HCT116 (cell line): Measurements from ENCODE around the gene CASZ1. TPM values are rescaled to one million over a fixed set of nuclear protein-coding genes. Genes with fewer than 3 reads are reported as not detected.

Experiments
- ATAC-seq: fragments of 200-7000 bp; cut with Tn5 transposase; 2 replicates; pipeline ENCODE4 v1.9.1; 2020; ENCODE audit warnings: mild to moderate bottlenecking, moderate library complexity
- BruUV-seq: library from RNA; stranded (reverse); fragments of 400-500 nt; replicated peaks from 2 replicates; lab custom pipeline; 2021; lab: Mats Ljungman, UMichigan
- CTCF ChIA-PET: fragments of 300-600 bp; sonication (Branson Sonifier 250); formaldehyde crosslinking; loops from one replicate; lab custom pipeline; 2021; ENCODE audit warnings: antibody characterized with exemption; lab: Charles Lee
- POLR2A ChIA-PET: fragments of 300-600, 350-600 bp; sonication (Branson Sonifier 250); formaldehyde crosslinking; loops from one replicate; lab custom pipeline; 2021; ENCODE audit warnings: antibody characterized with exemption; lab: Charles Lee
- RAD21 ChIA-PET, 2 experiments: fragments of 300-600 bp; sonication (Branson Sonifier 250); formaldehyde crosslinking; loops; one replicate each; lab custom pipeline; 2023; ENCODE audit warnings: low total read pairs in 2 of 2; ENCODE audit not compliant: uncharacterized antibody in 2 of 2, unreplicated experiment in 2 of 2, low non-redundant PET in 1 of 2; lab: Charles Lee
- DNase-seq: peaks from one replicate; pipeline ENCODE4 v3.0.0-alpha.2; 2010; ENCODE audit warnings: low read depth, low spot score
- H2AFZ ChIP-seq: fragments of 200-600 bp; shearing (Covaris generic), sonication (generic); 2 replicates; pipeline ENCODE4 v1.6.1; 2017; ENCODE audit warnings: low read depth, mixed run types, mixed read lengths, antibody characterized with exemption, low read length; ENCODE audit not compliant: poor library complexity, severe bottlenecking
- H3K27ac ChIP-seq: 2 replicates; pipeline ENCODE4 v1.5.1; 2012; ENCODE audit warnings: low read depth, low read length
- H3K27me3 ChIP-seq: fragments of 200-600 bp; sonication (generic); 2 replicates; pipeline ENCODE4 v1.6.1; 2016; ENCODE audit warnings: mixed run types, low read length, mixed read lengths; ENCODE audit not compliant: insufficient read depth
- H3K36me3 ChIP-seq, 2 experiments: fragments of 200-500 bp in 1 of 2; fragments of 200-600 bp in 1 of 2; sonication (Bioruptor generic) in 1 of 2; sonication (generic) in 1 of 2; 2 replicates each; pipeline versions ENCODE4 v1.5.1 to v1.6.1; 2014 to 2016; ENCODE audit warnings: low read length in 2 of 2, inconsistent platforms in 1 of 2, mixed read lengths in 1 of 2, mixed run types in 1 of 2; ENCODE audit not compliant: insufficient read depth in 2 of 2, control insufficient read depth in 1 of 2
- H3K4me1 ChIP-seq, 2 experiments: fragments of 200-600 bp in 1 of 2; sonication (generic) in 1 of 2; 2 replicates each; pipeline versions ENCODE4 v1.5.1 to v1.6.1; 2012 to 2017; ENCODE audit warnings: low read length in 2 of 2, inconsistent platforms in 1 of 2, mild to moderate bottlenecking in 1 of 2, mixed read lengths in 1 of 2, mixed run types in 1 of 2, moderate library complexity in 1 of 2; ENCODE audit not compliant: insufficient read depth in 2 of 2, control insufficient read depth in 1 of 2
- H3K4me2 ChIP-seq: fragments of 200-600 bp; sonication (generic); 2 replicates; pipeline ENCODE4 v1.6.1; 2017; ENCODE audit warnings: mixed run types, low read length, mixed read lengths
- H3K4me3 ChIP-seq, 2 experiments: fragments of 200-600 bp in 1 of 2; sonication (generic) in 1 of 2; replicated peaks in 1 of 2; 2 replicates each; pipeline ENCODE4 v1.5.1; 2011 to 2016; ENCODE audit warnings: low read length in 2 of 2, control low read depth in 1 of 2, low read depth in 1 of 2, mild to moderate bottlenecking in 1 of 2, mixed read lengths in 1 of 2, mixed run types in 1 of 2
- H3K79me2 ChIP-seq: fragments of 200-600 bp; sonication (generic); 2 replicates; pipeline ENCODE4 v1.6.1; 2017; ENCODE audit warnings: mild to moderate bottlenecking, mixed run types, low read length, moderate library complexity, mixed read lengths; ENCODE audit not compliant: insufficient read depth
- H3K9ac ChIP-seq: fragments of 200-600 bp; sonication (generic); 2 replicates; pipeline ENCODE4 v1.6.1; 2016; ENCODE audit warnings: low read length, mixed read lengths
- H3K9me2 ChIP-seq: fragments of 200-600 bp; sonication (generic), shearing (Covaris generic); 2 replicates; pipeline ENCODE4 v1.6.1; 2017; ENCODE audit warnings: mixed run types, mild to moderate bottlenecking, moderate library complexity; ENCODE audit not compliant: insufficient read depth
- H3K9me3 ChIP-seq, 2 experiments: fragments of 200-500 bp in 1 of 2; fragments of 200-600 bp in 1 of 2; sonication (Bioruptor generic) in 1 of 2; sonication (generic) in 1 of 2; 2 replicates each; pipeline ENCODE4 v1.6.1; 2014 to 2017; ENCODE audit warnings: low read length in 2 of 2, mixed read lengths in 2 of 2, inconsistent platforms in 1 of 2, low read depth in 1 of 2, mild to moderate bottlenecking in 1 of 2, mixed run types in 1 of 2, moderate library complexity in 1 of 2; ENCODE audit not compliant: control insufficient read depth in 1 of 2, insufficient read depth in 1 of 2
- H4K20me1 ChIP-seq: fragments of 200-600 bp; sonication (generic), shearing (Covaris generic); 2 replicates; pipeline ENCODE4 v1.6.1; 2017; ENCODE audit warnings: mixed run types, mild to moderate bottlenecking, moderate library complexity; ENCODE audit not compliant: insufficient read depth
- CBX3 ChIP-seq: IDR thresholded peaks from 2 replicates; pipeline ENCODE4 v1.6.1; 2012; ENCODE audit warnings: low read depth
- EGR1 ChIP-seq: IDR thresholded peaks from 2 replicates; pipeline ENCODE4 v1.6.1; 2012; ENCODE audit warnings: low read depth
- ELF1 ChIP-seq: IDR thresholded peaks from 2 replicates; pipeline ENCODE4 v1.6.1; 2012; ENCODE audit warnings: low read depth, borderline replicate concordance
- EZH2 ChIP-seq: fragments of 200-600 bp; sonication (generic); IDR thresholded peaks from 2 replicates; pipeline ENCODE4 v1.6.1; 2017; ENCODE audit warnings: antibody characterized with exemption, mixed run types
- EZH2phosphoT487 ChIP-seq: fragments of 200-600 bp; IDR thresholded peaks from 2 replicates; pipeline ENCODE4 v1.6.1; 2018; ENCODE audit warnings: antibody characterized with exemption, borderline replicate concordance
- FOSL1 ChIP-seq: IDR thresholded peaks from 2 replicates; pipeline ENCODE4 v1.6.1; 2012; ENCODE audit warnings: low read depth
- JUND ChIP-seq: IDR thresholded peaks from 2 replicates; pipeline ENCODE4 v1.6.1; 2012
- POLR2A ChIP-seq: IDR thresholded peaks from 2 replicates; pipeline ENCODE4 v1.7.0; 2011; ENCODE audit warnings: borderline replicate concordance; ENCODE audit not compliant: insufficient read depth, insufficient read length; ENCODE audit errors: extremely low read depth
- POLR2AphosphoS5 ChIP-seq: IDR thresholded peaks from 2 replicates; pipeline ENCODE4 v1.6.1; 2011; ENCODE audit warnings: mild to moderate bottlenecking, low read depth, low read length, moderate library complexity
- SRF ChIP-seq: IDR thresholded peaks from 2 replicates; pipeline ENCODE4 v1.6.1; 2012; ENCODE audit warnings: low read depth
- TCF7L2 ChIP-seq: IDR thresholded peaks from 2 replicates; pipeline ENCODE4 v1.7.0; 2011; ENCODE audit warnings: borderline replicate concordance, inconsistent platforms; ENCODE audit not compliant: insufficient read depth, insufficient read length; ENCODE audit errors: extremely low read depth
- intact Hi-C: fragments of 100-400 bp; cut with micrococcal nuclease; formaldehyde crosslinking; loops from 2 replicates; pipeline ENCODE4 v1.10.0; 2022
- total RNA-seq: library from RNA; stranded (reverse); gene quantifications from one replicate; pipeline ENCODE4 v1.2.1, GENCODE V29; 2021; ENCODE audit not compliant: unreplicated experiment
- TF ChIP-seq, protein P1 (sequence below): IDR thresholded peaks from 2 replicates; pipeline ENCODE4 v1.6.1; 2012
- TF ChIP-seq, protein P2 (sequence below), 3 experiments: fragments of 200-600 bp in 1 of 3; sonication (generic) in 1 of 3; IDR thresholded peaks in 2 of 3; conservative IDR thresholded peaks in 1 of 3; 2 replicates each; pipeline ENCODE4 v1.5.1; 2012 to 2017; ENCODE audit warnings: low read depth in 2 of 3, low read length in 2 of 3, antibody characterized with exemption in 1 of 3, borderline replicate concordance in 1 of 3, control low read depth in 1 of 3, mild to moderate bottlenecking in 1 of 3, mixed read lengths in 1 of 3, mixed run types in 1 of 3, moderate library complexity in 1 of 3; ENCODE audit not compliant: insufficient read depth in 1 of 3

CASZ1 gene
- total RNA-seq, 1 experiment from 2014 or later = 7.7 TPM

DNA sequence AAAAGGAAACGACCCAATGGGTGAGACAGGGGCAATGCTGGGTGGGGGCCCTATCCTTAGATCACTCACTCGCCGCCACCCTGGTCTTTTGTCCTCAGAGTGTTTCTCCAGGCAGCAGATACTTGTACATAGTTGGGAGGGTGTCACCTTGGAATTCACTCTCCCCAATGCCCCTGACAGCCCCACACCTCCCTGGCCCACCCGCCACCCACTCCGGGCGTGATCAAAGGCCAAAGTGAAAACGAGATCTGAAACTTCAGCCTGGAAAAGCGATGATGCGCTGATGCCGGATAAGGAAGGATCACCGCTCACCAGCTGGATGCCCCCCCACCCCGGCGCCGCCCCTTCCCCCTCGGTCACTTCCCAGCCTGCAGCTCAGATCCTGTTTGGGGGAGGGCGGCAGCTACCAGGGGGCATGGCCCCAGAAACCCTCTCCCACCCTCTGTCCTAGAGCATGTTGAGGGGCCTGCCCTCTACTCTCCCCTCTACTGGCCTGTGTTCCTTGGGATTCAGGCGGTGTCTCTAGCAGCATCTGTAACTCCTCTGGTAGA lies 33.6 kb upstream of the CASZ1 start (continued):
- no peak for TF ChIP-seq SRF
- TF ChIP-seq EZH2phosphoT487 = no peak
- TF ChIP-seq JUND = no peak
- TF ChIP-seq TCF7L2 = no peak

DNA sequence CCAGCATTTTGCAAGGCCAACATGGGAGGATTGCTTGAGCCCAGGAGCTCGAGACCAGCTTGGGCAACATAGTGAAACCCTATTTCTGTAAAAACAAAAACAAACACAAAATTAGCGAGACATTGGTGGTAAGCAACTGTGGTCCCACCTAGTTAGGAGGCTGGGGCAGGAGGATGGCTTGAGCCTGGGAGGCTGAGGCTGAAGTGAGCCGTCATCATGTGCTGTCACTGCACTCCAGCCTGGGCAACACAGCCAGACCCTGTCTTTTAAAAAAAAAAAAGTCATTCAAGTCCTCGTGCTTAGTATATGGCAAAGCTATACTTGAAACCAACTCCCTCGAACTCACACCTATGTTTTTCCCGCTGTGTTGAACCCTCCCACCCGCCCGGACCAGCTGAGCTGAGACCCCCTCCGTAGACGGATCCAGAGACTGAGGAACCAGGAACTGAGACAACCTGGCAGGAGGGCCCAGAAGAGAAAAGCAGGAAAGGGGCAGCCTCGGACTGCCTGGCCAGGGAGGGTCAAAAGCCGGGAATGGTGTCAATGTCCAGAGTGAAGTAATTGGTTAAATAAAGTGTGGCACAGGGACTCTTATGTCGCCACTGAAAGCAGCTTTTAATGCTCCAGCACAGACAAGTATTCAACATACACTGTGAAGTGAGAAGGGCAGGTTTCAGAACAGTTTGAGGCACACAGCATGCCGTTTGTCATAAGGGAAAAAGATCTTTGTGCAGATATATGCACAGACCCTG lies 32.8 kb upstream of the CASZ1 start:
- ATAC-seq = no peak
- Histone ChIP-seq H3K27ac (no peak overlapping the region), H3K27me3 (no peaks in the 10 kb centered on the region), H3K4me3 (no peak overlapping the region), H3K4me2 (no peak overlapping the region), H3K36me3 (no peaks in the 10 kb centered on the region), H2AFZ (no peak overlapping the region), H3K79me2 (no peaks in the 10 kb centered on the region), H4K20me1 (no peaks in the 10 kb centered on the region), H3K9me3 (no peaks in the 10 kb centered on the region), H3K9me2 (no peaks in the 10 kb centered on the region), H3K4me1 (peaks cover 5 to 24% of the 10 kb centered on the region in 2 experiments), H3K9ac (no peak overlapping the region)
- DNase-seq = no peak
- ChIA-PET CTCF (no interaction called here), RAD21 (no interaction called here), POLR2A (no interaction called here)
- TF ChIP-seq JUND (no peak), EZH2phosphoT487 (no peak), CBX3 (no peak), FOSL1 (no peak), TCF7L2 (no peak), POLR2AphosphoS5 (no peak), ELF1 (no peak), EZH2 (no peak), EGR1 (no peak), POLR2A (no peak)
- TF ChIP-seq, protein P1, sequence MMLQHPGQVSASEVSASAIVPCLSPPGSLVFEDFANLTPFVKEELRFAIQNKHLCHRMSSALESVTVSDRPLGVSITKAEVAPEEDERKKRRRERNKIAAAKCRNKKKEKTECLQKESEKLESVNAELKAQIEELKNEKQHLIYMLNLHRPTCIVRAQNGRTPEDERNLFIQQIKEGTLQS = no peak
- TF ChIP-seq, protein P2, sequence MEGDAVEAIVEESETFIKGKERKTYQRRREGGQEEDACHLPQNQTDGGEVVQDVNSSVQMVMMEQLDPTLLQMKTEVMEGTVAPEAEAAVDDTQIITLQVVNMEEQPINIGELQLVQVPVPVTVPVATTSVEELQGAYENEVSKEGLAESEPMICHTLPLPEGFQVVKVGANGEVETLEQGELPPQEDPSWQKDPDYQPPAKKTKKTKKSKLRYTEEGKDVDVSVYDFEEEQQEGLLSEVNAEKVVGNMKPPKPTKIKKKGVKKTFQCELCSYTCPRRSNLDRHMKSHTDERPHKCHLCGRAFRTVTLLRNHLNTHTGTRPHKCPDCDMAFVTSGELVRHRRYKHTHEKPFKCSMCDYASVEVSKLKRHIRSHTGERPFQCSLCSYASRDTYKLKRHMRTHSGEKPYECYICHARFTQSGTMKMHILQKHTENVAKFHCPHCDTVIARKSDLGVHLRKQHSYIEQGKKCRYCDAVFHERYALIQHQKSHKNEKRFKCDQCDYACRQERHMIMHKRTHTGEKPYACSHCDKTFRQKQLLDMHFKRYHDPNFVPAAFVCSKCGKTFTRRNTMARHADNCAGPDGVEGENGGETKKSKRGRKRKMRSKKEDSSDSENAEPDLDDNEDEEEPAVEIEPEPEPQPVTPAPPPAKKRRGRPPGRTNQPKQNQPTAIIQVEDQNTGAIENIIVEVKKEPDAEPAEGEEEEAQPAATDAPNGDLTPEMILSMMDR (IDR thresholded peaks at IDR 0.05 in 2 of 3, conservative IDR thresholded peaks at IDR 0.05 in 1 of 3; ENCODE audit: borderline replicate concordance in 1 of 3, insufficient read depth in 1 of 3, low read depth in 2 of 3, low read length in 2 of 3) = no peak
- intact Hi-C loops = no loop called here
- no TSS peak for BruUV-seq
